Glutamatergic neuron (in vitro differentiated cells): Measurements from ENCODE around the gene MPG. TPM values are rescaled to one million over a fixed set of nuclear protein-coding genes. Genes with fewer than 3 reads are reported as not detected.

ENCODE experiments used
- DNase-seq: peaks from one replicate; pipeline ENCODE4 v3.0.0; 2022
- H3K27ac Mint-ChIP-seq: one replicate; pipeline ENCODE4 v1.8.0; 2020; ENCODE audit warnings: mild to moderate bottlenecking, mixed read lengths, inconsistent platforms; ENCODE audit not compliant: unreplicated experiment
- H3K27me3 Mint-ChIP-seq: one replicate; pipeline ENCODE4 v1.8.0; 2020; ENCODE audit warnings: mild to moderate bottlenecking, moderate library complexity, mixed read lengths, inconsistent platforms; ENCODE audit not compliant: unreplicated experiment
- H3K36me3 Mint-ChIP-seq: one replicate; pipeline ENCODE4 v1.8.0; 2020; ENCODE audit warnings: mild to moderate bottlenecking, mixed read lengths, inconsistent platforms; ENCODE audit not compliant: unreplicated experiment
- H3K4me1 Mint-ChIP-seq: one replicate; pipeline ENCODE4 v1.8.0; 2020; ENCODE audit warnings: mild to moderate bottlenecking, low read depth, mixed read lengths, inconsistent platforms; ENCODE audit not compliant: unreplicated experiment
- H3K4me3 Mint-ChIP-seq: one replicate; pipeline ENCODE4 v1.8.0; 2020; ENCODE audit warnings: mild to moderate bottlenecking, mixed read lengths, inconsistent platforms; ENCODE audit not compliant: unreplicated experiment
- H3K9me3 Mint-ChIP-seq: one replicate; pipeline ENCODE4 v1.8.0; 2020; ENCODE audit warnings: mild to moderate bottlenecking, moderate library complexity, mixed read lengths, inconsistent platforms; ENCODE audit not compliant: unreplicated experiment
- CTCF ChIP-seq: fragments of 200-600 bp; sonication (generic); IDR thresholded peaks from one replicate; pipeline ENCODE4 v1.5.0; 2021; ENCODE audit not compliant: partially characterized antibody, unreplicated experiment
- total RNA-seq: library from RNA; stranded (reverse); fragmentation: NEBNext Ultra II Directional; extraction: Animal tissue kit (Norgen Biotek cat#: 25700); gene quantifications from one replicate; pipeline ENCODE4 v1.2.1, GENCODE V29; 2021; ENCODE audit not compliant: unreplicated experiment

MPG gene
- total RNA-seq, 1 donor from 2014 or later: 24.7 TPM

GRCh38 chr16:57711-58110, 20.3 kb upstream of the MPG start:
- no peaks in the 10 kb centered on the region for H3K9me3 Mint-ChIP-seq
- no peak for TF ChIP-seq CTCF
- no peak for DNase-seq
- no peak overlapping the region for H3K4me3 Mint-ChIP-seq
- no peak overlapping the region for H3K27ac Mint-ChIP-seq
- H3K27me3 Mint-ChIP-seq: peaks cover 10% of the 10 kb centered on the region
- H3K4me1 Mint-ChIP-seq: peaks cover 5% of the 10 kb centered on the region
- peaks cover 13% of the 10 kb centered on the region for H3K36me3 Mint-ChIP-seq

GRCh38 chr16:58491-59439, 19.3 kb upstream of the MPG start:
- DNase-seq: no peak
- Mint-ChIP-seq H3K4me1 (peaks cover 1% of the 10 kb centered on the region), H3K27ac (no peak overlapping the region), H3K4me3 (no peak overlapping the region), H3K9me3 (no peaks in the 10 kb centered on the region), H3K27me3 (peaks cover 6% of the 10 kb centered on the region), H3K36me3 (peaks cover 13% of the 10 kb centered on the region)
- no peak for TF ChIP-seq CTCF

- Mint-ChIP-seq H3K4me1 (peaks cover 1% of the 10 kb centered on the region), H3K27me3 (peaks cover 6% of the 10 kb centered on the region), H3K36me3 (peaks cover 13% of the 10 kb centered on the region), H3K4me3 (no peak overlapping the region), H3K9me3 (no peaks in the 10 kb centered on the region), H3K27ac (no peak overlapping the region)
- TF ChIP-seq CTCF: no peak
- DNase-seq: no peak
Measured at GRCh38 chr16:59440-60059, 18.5 kb upstream of the MPG start.

- Mint-ChIP-seq H3K36me3 (peaks cover 13% of the 10 kb centered on the region), H3K4me3 (no peak overlapping the region), H3K27me3 (peaks cover 8% of the 10 kb centered on the region), H3K9me3 (no peaks in the 10 kb centered on the region), H3K4me1 (no peaks in the 10 kb centered on the region), H3K27ac (no peak overlapping the region)
- TF ChIP-seq CTCF: no peak
- DNase-seq: no peak
Measured at GRCh38 chr16:60166-60565, 17.9 kb upstream of the MPG start.
